CD14-positive monocyte (primary cell): ENCODE data around the gene ERG. TPM values are rescaled to one million over a fixed set of nuclear protein-coding genes. Genes with fewer than 3 reads are reported as not detected.

Experiments used
- DNase-seq, 3 donors: peaks; one replicate each; pipeline ENCODE4 v3.0.0-alpha.2; 2011 to 2022
- H2AFZ ChIP-seq: 2 replicates; pipeline ENCODE4 v1.6.0; 2012; ENCODE audit warnings: mild to moderate bottlenecking, low read depth, low read length, inconsistent platforms; ENCODE audit not compliant: insufficient read depth, poor library complexity, severe bottlenecking
- H3K27ac ChIP-seq, 2 donors: 1 replicate in 1 of 2; 2 replicates in 1 of 2; pipeline ENCODE4 v1.5.1; 2012 to 2013; ENCODE audit warnings: low read length in 2 of 2, control low read depth in 1 of 2, inconsistent platforms in 1 of 2, low read depth in 1 of 2, mild to moderate bottlenecking in 1 of 2
- H3K27me3 ChIP-seq, 2 donors: one replicate each; pipeline versions ENCODE4 v1.6.0 to v1.6.1; 2011 to 2013; ENCODE audit warnings: low read length in 2 of 2; ENCODE audit not compliant: control insufficient read depth in 2 of 2, insufficient read depth in 2 of 2
- H3K36me3 ChIP-seq, 2 donors: replicated peaks in 1 of 2; 1 replicate in 1 of 2; 2 replicates in 1 of 2; pipeline versions ENCODE4 v1.5.1 to v1.6.1; 2012 to 2013; ENCODE audit warnings: low read length in 2 of 2, control low read depth in 1 of 2, inconsistent platforms in 1 of 2, mild to moderate bottlenecking in 1 of 2; ENCODE audit not compliant: insufficient read depth in 2 of 2, control insufficient read depth in 1 of 2
- H3K4me1 ChIP-seq, 2 donors: 1 replicate in 1 of 2; 2 replicates in 1 of 2; pipeline versions ENCODE4 v1.5.1 to v1.6.1; 2012 to 2013; ENCODE audit warnings: low read length in 2 of 2, control low read depth in 1 of 2, inconsistent platforms in 1 of 2, mild to moderate bottlenecking in 1 of 2, moderate library complexity in 1 of 2; ENCODE audit not compliant: insufficient read depth in 2 of 2, control insufficient read depth in 1 of 2
- H3K4me2 ChIP-seq: replicated peaks from 2 replicates; pipeline ENCODE3; 2012; ENCODE audit warnings: low read length, moderate library complexity, mild to moderate bottlenecking; ENCODE audit not compliant: poor library complexity, severe bottlenecking; ENCODE audit errors: extremely low read depth
- H3K4me3 ChIP-seq, 3 experiments: fragments of 200-600 bp in 1 of 3; sonication (generic) in 1 of 3; replicated peaks in 1 of 3; 1 replicate in 2 of 3; 2 replicates in 1 of 3; pipeline ENCODE4 v1.5.1; 2011 to 2013; ENCODE audit warnings: low read length in 3 of 3, mild to moderate bottlenecking in 3 of 3, control low read depth in 2 of 3, low read depth in 2 of 3, inconsistent platforms in 1 of 3, moderate library complexity in 1 of 3
- H3K79me2 ChIP-seq: 2 replicates; pipeline ENCODE4 v1.6.0; 2012; ENCODE audit warnings: mild to moderate bottlenecking, control low read depth, inconsistent platforms, low read length, moderate library complexity; ENCODE audit not compliant: insufficient read depth
- H3K9ac ChIP-seq: 2 replicates; pipeline ENCODE4 v1.6.0; 2017; ENCODE audit warnings: low read length, mild to moderate bottlenecking; ENCODE audit not compliant: insufficient read depth, poor library complexity, severe bottlenecking
- H3K9me3 ChIP-seq, 2 donors: replicated peaks in 1 of 2; 1 replicate in 1 of 2; 2 replicates in 1 of 2; pipeline versions ENCODE4 v1.5.1 to v1.6.1; 2012 to 2013; ENCODE audit warnings: low read length in 2 of 2, control low read depth in 1 of 2; ENCODE audit not compliant: control insufficient read depth in 1 of 2, insufficient read depth in 1 of 2
- H4K20me1 ChIP-seq: 2 replicates; pipeline ENCODE4 v1.6.0; 2012; ENCODE audit warnings: mild to moderate bottlenecking, low read length, control low read depth, moderate library complexity; ENCODE audit not compliant: insufficient read depth
- H3K27ac Mint-ChIP-seq, 7 donors: one replicate each; pipeline ENCODE4 v1.8.0; 2020; ENCODE audit warnings: mild to moderate bottlenecking in 7 of 7, mixed read lengths in 7 of 7, moderate library complexity in 6 of 7, inconsistent platforms in 2 of 7
- H3K27me3 Mint-ChIP-seq, 3 donors: one replicate each; pipeline ENCODE4 v1.8.0; 2021 to 2022; ENCODE audit warnings: low read depth in 3 of 3, mild to moderate bottlenecking in 3 of 3, mixed read lengths in 3 of 3, moderate library complexity in 3 of 3, inconsistent platforms in 1 of 3
- H3K36me3 Mint-ChIP-seq, 2 donors: one replicate each; pipeline ENCODE4 v1.8.0; 2020; ENCODE audit warnings: mixed read lengths in 2 of 2, inconsistent platforms in 1 of 2, mild to moderate bottlenecking in 1 of 2
- H3K4me1 Mint-ChIP-seq: one replicate; pipeline ENCODE4 v1.8.0; 2020; ENCODE audit warnings: mild to moderate bottlenecking, mixed read lengths
- H3K4me3 Mint-ChIP-seq, 2 donors: one replicate each; pipeline ENCODE4 v1.8.0; 2020; ENCODE audit warnings: mild to moderate bottlenecking in 2 of 2, mixed read lengths in 2 of 2, moderate library complexity in 1 of 2
- H3K9me3 Mint-ChIP-seq, 7 donors: one replicate each; pipeline ENCODE4 v1.8.0; 2020 to 2022; ENCODE audit warnings: mixed read lengths in 7 of 7, mild to moderate bottlenecking in 6 of 7, moderate library complexity in 6 of 7, inconsistent platforms in 2 of 7
- WGBS: methylation state at CpG from one replicate; pipeline ENCODE4 v1.1.5; 2013; ENCODE audit warnings: missing lambda C conversion rate; ENCODE audit not compliant: insufficient coverage; 5-methylcytosine and 5-hydroxymethylcytosine counted together
- intact Hi-C, 2 donors: fragments of 100-400 bp; cut with micrococcal nuclease; formaldehyde crosslinking; loops; one replicate each; pipeline versions ENCODE4 v1.15.0 to v1.15.1; 2023
- polyA plus RNA-seq, 3 donors: library from polyadenylated mRNA; depleted of rRNA in 1 of 3; unstranded in 2 of 3; stranded (reverse) in 1 of 3; fragments of 300-500 nt in 2 of 3; fragments of >200 nt in 1 of 3; fragmentation: Illumina TruSeq in 2 of 3; gene quantifications; 1 replicate in 2 of 3; 2 replicates in 1 of 3; pipeline ENCODE4 v1.2.3, GENCODE V29; 2012 to 2021
- TF ChIP-seq, protein P1 (sequence below): fragments of 200-600 bp; IDR thresholded peaks from one replicate; pipeline ENCODE4 v1.8.0; 2022; ENCODE audit warnings: antibody characterized with exemption, mild to moderate bottlenecking

Gene ERG
- polyA plus RNA-seq, 3 donors = 0.16 to 0.22 TPM; not detected in 1

DNA sequence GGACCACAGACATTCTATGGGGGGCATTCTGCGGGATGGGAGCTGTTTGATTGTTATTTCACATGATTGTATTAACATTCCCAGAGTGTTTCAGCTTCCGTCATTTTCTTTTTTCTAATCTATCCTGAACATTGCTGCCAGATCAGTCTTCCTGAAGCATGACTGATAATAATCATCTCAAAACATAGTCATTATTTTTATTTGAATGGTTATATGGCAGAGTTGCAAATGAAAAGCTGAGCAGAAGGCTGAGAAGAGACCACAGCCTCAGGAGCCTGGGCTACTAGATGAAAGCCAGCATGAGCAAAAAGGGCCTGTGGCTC is 109.0 kb downstream of the ERG start:
- WGBS = no CpG with 5 or more reads among the region's 2 CpGs
- Histone ChIP-seq H3K36me3 (no peaks in the 10 kb centered on the region), H3K27me3 (no peaks in the 10 kb centered on the region), H3K4me1 (peaks cover 28 to 39% of the 10 kb centered on the region in 2 donors), H4K20me1 (no peaks in the 10 kb centered on the region), H3K9me3 (no peaks in the 10 kb centered on the region), H3K27ac (no peak overlapping the region), H2AFZ (no peak overlapping the region), H3K9ac (no peak overlapping the region), H3K79me2 (no peaks in the 10 kb centered on the region), H3K4me2 (no peak overlapping the region), H3K4me3 (no peak overlapping the region)
- peaks cover 3 to 4% of the 10 kb centered on the region in 2 donors for H3K36me3 Mint-ChIP-seq
- intact Hi-C loops = no loop called here
- TF ChIP-seq, protein P1, sequence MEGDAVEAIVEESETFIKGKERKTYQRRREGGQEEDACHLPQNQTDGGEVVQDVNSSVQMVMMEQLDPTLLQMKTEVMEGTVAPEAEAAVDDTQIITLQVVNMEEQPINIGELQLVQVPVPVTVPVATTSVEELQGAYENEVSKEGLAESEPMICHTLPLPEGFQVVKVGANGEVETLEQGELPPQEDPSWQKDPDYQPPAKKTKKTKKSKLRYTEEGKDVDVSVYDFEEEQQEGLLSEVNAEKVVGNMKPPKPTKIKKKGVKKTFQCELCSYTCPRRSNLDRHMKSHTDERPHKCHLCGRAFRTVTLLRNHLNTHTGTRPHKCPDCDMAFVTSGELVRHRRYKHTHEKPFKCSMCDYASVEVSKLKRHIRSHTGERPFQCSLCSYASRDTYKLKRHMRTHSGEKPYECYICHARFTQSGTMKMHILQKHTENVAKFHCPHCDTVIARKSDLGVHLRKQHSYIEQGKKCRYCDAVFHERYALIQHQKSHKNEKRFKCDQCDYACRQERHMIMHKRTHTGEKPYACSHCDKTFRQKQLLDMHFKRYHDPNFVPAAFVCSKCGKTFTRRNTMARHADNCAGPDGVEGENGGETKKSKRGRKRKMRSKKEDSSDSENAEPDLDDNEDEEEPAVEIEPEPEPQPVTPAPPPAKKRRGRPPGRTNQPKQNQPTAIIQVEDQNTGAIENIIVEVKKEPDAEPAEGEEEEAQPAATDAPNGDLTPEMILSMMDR = no peak
- no peak overlapping the region for H3K27ac Mint-ChIP-seq
- H3K4me3 Mint-ChIP-seq = no peak overlapping the region
- H3K4me1 Mint-ChIP-seq = peaks cover 55% of the 10 kb centered on the region
- no peak for DNase-seq
- H3K9me3 Mint-ChIP-seq = no peaks in the 10 kb centered on the region
- no peaks in the 10 kb centered on the region for H3K27me3 Mint-ChIP-seq

DNA sequence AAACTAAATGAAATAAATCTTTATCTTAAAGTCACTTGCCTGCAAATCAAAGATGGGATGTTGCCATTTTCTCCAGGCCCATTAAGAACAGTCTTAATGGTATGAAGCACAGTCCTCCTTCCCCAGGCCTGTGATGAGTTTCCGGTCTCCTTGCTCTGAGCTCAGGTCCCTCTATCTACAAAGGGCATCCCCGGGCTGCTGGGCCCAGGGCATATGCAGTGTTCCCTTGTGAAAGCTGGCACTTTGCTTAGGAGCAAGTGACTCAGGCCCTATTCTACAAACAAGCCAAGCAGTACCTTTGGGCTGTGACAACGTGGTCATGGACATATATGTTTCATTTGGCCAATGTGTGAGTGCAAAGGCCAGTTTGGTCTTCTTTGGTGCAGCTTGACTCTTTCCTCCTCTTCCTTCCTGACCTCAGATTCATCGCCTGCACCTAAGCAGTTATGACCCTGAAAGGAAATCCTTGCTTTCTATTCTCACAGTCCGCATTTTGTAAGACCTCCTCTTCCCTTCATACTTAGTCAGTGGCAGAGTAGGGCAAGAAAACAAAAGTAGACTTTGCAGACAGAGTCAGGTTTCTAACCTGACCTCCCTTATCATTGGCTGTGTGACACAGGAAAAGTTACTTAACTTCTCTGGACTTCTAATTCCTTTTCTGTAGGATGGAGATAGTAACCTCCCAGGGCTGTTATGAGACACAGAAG is 109.5 kb downstream of the ERG start:
- no peak overlapping the region for H3K9ac ChIP-seq
- Mint-ChIP-seq H3K4me1 (peaks cover 57% of the 10 kb centered on the region), H3K27ac (no peak overlapping the region), H3K27me3 (no peaks in the 10 kb centered on the region), H3K36me3 (peaks cover 3 to 4% of the 10 kb centered on the region in 2 donors), H3K4me3 (no peak overlapping the region), H3K9me3 (no peaks in the 10 kb centered on the region)
- no peaks in the 10 kb centered on the region for H3K36me3 ChIP-seq
- intact Hi-C loops = no loop called here
- no peaks in the 10 kb centered on the region for H3K79me2 ChIP-seq
- H3K27ac ChIP-seq = no peak overlapping the region
- TF ChIP-seq, protein P1 = no peak
- H3K4me2 ChIP-seq = no peak overlapping the region
- no peak overlapping the region for H3K4me3 ChIP-seq
- H3K9me3 ChIP-seq = no peaks in the 10 kb centered on the region
- DNase-seq = no peak
- H3K27me3 ChIP-seq = no peaks in the 10 kb centered on the region
- H3K4me1 ChIP-seq = peaks cover 33 to 44% of the 10 kb centered on the region in 2 donors
- no peaks in the 10 kb centered on the region for H4K20me1 ChIP-seq
- H2AFZ ChIP-seq = peak overlapping the region; percentile 7
- WGBS = 68% methylated on average over 3 of the region's 5 CpGs
